ENCODE data around the gene RINL. TPM values are rescaled to one million over a fixed set of nuclear protein-coding genes. Genes with fewer than 3 reads are reported as not detected.

Gene RINL
- total and polyA plus RNA-seq, 2 of the 4 experiments (the other 2 are of a cell fraction), result 0.72 to 1.9 TPM

GRCh38 chr19:38920602-38921419, 42.7 kb upstream of the RINL start:
- no peak overlapping the region for H3K4me3 ChIP-seq (ENCODE audit: insufficient read depth, low read depth, low read length)
- H3K4me1 ChIP-seq (ENCODE audit: control insufficient read depth, insufficient read depth, low read length), result no peaks in the 10 kb centered on the region
- no peak overlapping the region for H2BK20ac ChIP-seq (ENCODE audit: low read depth, low read length)
- no peak overlapping the region for H4K8ac ChIP-seq (ENCODE audit: low read depth in 2 of 2, low read length in 2 of 2)
- H3K4ac ChIP-seq (ENCODE audit: low read depth, low read length), result no peak overlapping the region
- no peak overlapping the region for H3K18ac ChIP-seq (ENCODE audit: low read depth, low read length)
- ChIA-PET CTCF (interaction anchor here (1.8 kb wide), 1 partner anchor 10 kb away, joined by 5 read pairs; the partner anchor contains the start of genes MRPS12 and SARS2), POLR2A (ENCODE audit: unreplicated experiment) (no interaction called here)
- H3K9me1 ChIP-seq (ENCODE audit: insufficient read depth, low read length), result no peaks in the 10 kb centered on the region
- H3K27me3 ChIP-seq (ENCODE audit: control insufficient read depth, insufficient read depth, low read length), result no peaks in the 10 kb centered on the region
- no peak overlapping the region for H2BK120ac ChIP-seq (ENCODE audit: low read depth, low read length)
- no peak overlapping the region for H3K23ac ChIP-seq (ENCODE audit: low read depth, low read length)
- no peak overlapping the region for H2AK9ac ChIP-seq (replicated peaks; ENCODE audit: low read depth, low read length, poor library complexity)
- DNase-seq, result no peak
- no peak overlapping the region for H3K56ac ChIP-seq (ENCODE audit: extremely low read depth, insufficient read depth, low read length)
- H2AK5ac ChIP-seq (ENCODE audit: low read depth, low read length), result no peak overlapping the region
- H3K79me1 ChIP-seq (ENCODE audit: low read depth in 1 of 2, low read length in 2 of 2), result no peaks in the 10 kb centered on the region
- in situ Hi-C loops (cut with MboI; ENCODE audit: low sequenced_read_pairs) (loop anchor here (10.0 to 25.0 kb wide), 2 partner anchors 184 to 296 kb away; partner anchors contain the start of gene CAPN12), dilution Hi-C loops (cut with HindIII; ENCODE audit: low sequenced_read_pairs, unreplicated experiment) (no loop called here), intact Hi-C loops (cut with micrococcal nuclease) (no loop called here)
- no peak for ATAC-seq (ENCODE audit: low read depth)
- no peak overlapping the region for H3K14ac ChIP-seq (replicated peaks; ENCODE audit: low read depth, low read length)
- H3K4me2 ChIP-seq (ENCODE audit: low read depth, low read length), result no peak overlapping the region
- H4K91ac ChIP-seq (ENCODE audit: insufficient read depth, low read depth, low read length), result no peak overlapping the region
- H2AFZ ChIP-seq (replicated peaks; ENCODE audit: low read length, poor library complexity), result no peak overlapping the region
- peaks cover 20% of the 10 kb centered on the region for H3K36me3 ChIP-seq (ENCODE audit: control insufficient read depth, insufficient read depth, low read length)
- H4K20me1 ChIP-seq (ENCODE audit: insufficient read depth, low read length), result no peaks in the 10 kb centered on the region; the same call in 1 of the 2 replicates
- H3K27ac ChIP-seq (ENCODE audit: insufficient read depth, low read length), result no peak overlapping the region
- WGBS, 2 experiments (ENCODE audit: extremely low coverage in 2 of 2, insufficient read length in 1 of 2), result 50% methylated on average over 1 of the region's 14 CpGs; no CpG with 5 or more reads in 1 of the 2 experiments
- peak overlapping the region; percentile 85 for H2BK5ac ChIP-seq (ENCODE audit: low read depth, low read length, poor library complexity, severe bottlenecking)
- BruUV-seq (replicated peaks), result no TSS peak
- no peaks in the 10 kb centered on the region for H3K9me3 ChIP-seq (ENCODE audit: control insufficient read depth, insufficient read depth, low read length)
- no peak overlapping the region for H4K5ac ChIP-seq (ENCODE audit: low read depth, low read length)
- no peak overlapping the region for H3K9ac ChIP-seq (ENCODE audit: low read depth, low read length)
- no peak overlapping the region for H2BK15ac ChIP-seq (ENCODE audit: low read depth, low read length)
- no peak for TF ChIP-seq RFX5 (IDR thresholded peaks at IDR 0.05; ENCODE audit: low read depth, low read length)
- TF ChIP-seq BHLHE40 (IDR thresholded peaks at IDR 0.05; ENCODE audit: low read depth, low read length), result no peak
- no peak for TF ChIP-seq USF2 (IDR thresholded peaks at IDR 0.05; ENCODE audit: low read depth, low read length)
- TF ChIP-seq ELK1 (IDR thresholded peaks at IDR 0.05; ENCODE audit: borderline replicate concordance, low read depth, low read length), result no peak
- no peak for TF ChIP-seq RAD21 (IDR thresholded peaks at IDR 0.05; ENCODE audit: low read length)
- TF ChIP-seq CTCF (conservative IDR thresholded peaks at IDR 0.05; ENCODE audit: low read depth, low read length), result no peak
- TF ChIP-seq RCOR1 (IDR thresholded peaks at IDR 0.05; ENCODE audit: insufficient replicate concordance, low read length), result no peak
- TF ChIP-seq POLR2A (IDR thresholded peaks at IDR 0.05; ENCODE audit: low read depth, low read length), result no peak
- TF ChIP-seq CHD1 (IDR thresholded peaks at IDR 0.05; ENCODE audit: low read depth, low read length), result no peak
- TF ChIP-seq MAFK (IDR thresholded peaks at IDR 0.05; ENCODE audit: low read depth, low read length), result no peak
- no peak for TF ChIP-seq SMC3 (IDR thresholded peaks at IDR 0.05; ENCODE audit: low read depth, low read length)
- TF ChIP-seq NFE2L2 (IDR thresholded peaks at IDR 0.05; ENCODE audit: low read depth, low read length), result no peak
- no peak for TF ChIP-seq MXI1 (IDR thresholded peaks at IDR 0.05; ENCODE audit: borderline replicate concordance, low read depth, low read length)
- no peak for TF ChIP-seq FOS (IDR thresholded peaks at IDR 0.05; ENCODE audit: low read depth, low read length)
- TF ChIP-seq CEBPB (IDR thresholded peaks at IDR 0.05; ENCODE audit: low read depth, low read length), result no peak
